Fibroblast of mammary gland (primary cell): ENCODE measurements around the gene PCYT1B.
"Not testable (repeated sequence)": the region's sequence is repeated elsewhere in the genome, so short reads cannot be mapped to it uniquely, and the experiment has no call there.

Experiments
- DNase-seq: peaks from one replicate; pipeline ENCODE4 v3.0.0-alpha.2; 2010; ENCODE audit warnings: low read depth
- H3K4me3 ChIP-seq: 2 replicates; pipeline ENCODE4 v1.5.1; 2011; ENCODE audit warnings: low read depth, mild to moderate bottlenecking, low read length, moderate library complexity; ENCODE audit not compliant: control insufficient read depth
- TF ChIP-seq, protein P1 (sequence below): conservative IDR thresholded peaks from 2 replicates; pipeline ENCODE4 v1.5.1; 2011; ENCODE audit warnings: low read depth, low read length, inconsistent platforms; ENCODE audit not compliant: control insufficient read depth, insufficient read depth

The PCYT1B gene

DNA sequence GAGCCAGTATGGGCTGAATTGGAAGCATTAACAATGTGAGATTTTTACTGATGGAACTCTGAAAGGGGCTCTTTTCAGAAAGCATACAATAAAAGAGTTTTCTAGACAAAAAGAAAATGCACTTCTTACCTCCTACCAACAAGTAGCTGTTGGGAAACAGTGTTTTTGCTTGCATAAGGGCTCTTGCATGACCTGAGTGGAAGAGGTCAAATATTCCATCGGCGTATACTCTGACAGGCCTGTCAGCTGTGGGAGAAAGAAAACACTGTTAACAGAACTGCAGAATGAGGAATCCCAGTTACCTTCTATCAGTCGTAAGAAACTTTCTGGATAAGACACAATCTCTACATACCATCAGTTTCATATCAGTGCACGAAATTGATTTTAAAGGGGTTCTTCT lies 39.5 kb downstream of the PCYT1B start:
- TF ChIP-seq, protein P1, sequence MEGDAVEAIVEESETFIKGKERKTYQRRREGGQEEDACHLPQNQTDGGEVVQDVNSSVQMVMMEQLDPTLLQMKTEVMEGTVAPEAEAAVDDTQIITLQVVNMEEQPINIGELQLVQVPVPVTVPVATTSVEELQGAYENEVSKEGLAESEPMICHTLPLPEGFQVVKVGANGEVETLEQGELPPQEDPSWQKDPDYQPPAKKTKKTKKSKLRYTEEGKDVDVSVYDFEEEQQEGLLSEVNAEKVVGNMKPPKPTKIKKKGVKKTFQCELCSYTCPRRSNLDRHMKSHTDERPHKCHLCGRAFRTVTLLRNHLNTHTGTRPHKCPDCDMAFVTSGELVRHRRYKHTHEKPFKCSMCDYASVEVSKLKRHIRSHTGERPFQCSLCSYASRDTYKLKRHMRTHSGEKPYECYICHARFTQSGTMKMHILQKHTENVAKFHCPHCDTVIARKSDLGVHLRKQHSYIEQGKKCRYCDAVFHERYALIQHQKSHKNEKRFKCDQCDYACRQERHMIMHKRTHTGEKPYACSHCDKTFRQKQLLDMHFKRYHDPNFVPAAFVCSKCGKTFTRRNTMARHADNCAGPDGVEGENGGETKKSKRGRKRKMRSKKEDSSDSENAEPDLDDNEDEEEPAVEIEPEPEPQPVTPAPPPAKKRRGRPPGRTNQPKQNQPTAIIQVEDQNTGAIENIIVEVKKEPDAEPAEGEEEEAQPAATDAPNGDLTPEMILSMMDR, result no peak
- peak; percentile 10 for DNase-seq
- no peak overlapping the region for H3K4me3 ChIP-seq

DNA sequence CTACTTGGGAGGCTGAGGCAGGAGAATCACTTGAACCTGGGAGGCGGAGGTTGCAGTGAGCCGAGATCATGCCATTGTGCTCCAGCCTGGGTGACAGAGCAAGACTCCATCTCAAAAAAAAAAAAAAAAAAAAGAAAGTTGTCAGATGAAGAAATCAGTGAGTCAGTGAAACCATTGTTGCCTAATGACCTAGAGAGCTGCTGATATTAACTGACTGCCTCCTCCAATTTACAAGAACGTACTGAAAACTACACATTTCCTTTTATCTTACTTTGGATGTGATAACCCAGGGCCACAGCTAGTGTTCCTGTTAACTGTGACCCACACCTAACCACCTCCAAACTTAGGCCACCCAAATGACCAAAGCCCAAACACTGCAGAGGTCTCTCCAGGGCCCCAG lies 41.2 kb downstream of the PCYT1B start:
- DNase-seq, result peak; percentile 10

DNA sequence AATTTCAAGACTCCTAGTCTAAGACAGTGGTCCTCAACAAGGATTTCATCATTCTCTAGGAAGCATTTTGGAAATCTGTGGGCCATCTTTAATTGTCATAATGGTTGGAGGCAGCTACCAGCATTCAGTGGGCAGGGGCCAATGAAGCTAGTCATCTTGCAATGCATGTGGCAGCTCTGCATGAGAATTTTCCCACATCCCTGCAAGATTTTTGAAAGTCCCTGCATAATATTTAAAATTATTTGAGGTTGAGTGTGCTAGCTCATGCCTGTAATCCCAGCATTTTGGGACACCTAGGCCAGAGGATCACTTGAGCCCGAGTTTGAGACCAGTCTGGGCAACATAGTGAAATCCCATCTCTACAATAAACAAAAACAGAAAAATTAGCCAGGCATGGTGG lies 44.0 kb downstream of the PCYT1B start:
- no peak for DNase-seq
- TF ChIP-seq, protein P1, result no peak
- H3K4me3 ChIP-seq, result no peak overlapping the region

More for the DNA sequence above, 41.2 kb downstream of the PCYT1B start:
- not testable (repeated sequence) for H3K4me3 ChIP-seq

DNA sequence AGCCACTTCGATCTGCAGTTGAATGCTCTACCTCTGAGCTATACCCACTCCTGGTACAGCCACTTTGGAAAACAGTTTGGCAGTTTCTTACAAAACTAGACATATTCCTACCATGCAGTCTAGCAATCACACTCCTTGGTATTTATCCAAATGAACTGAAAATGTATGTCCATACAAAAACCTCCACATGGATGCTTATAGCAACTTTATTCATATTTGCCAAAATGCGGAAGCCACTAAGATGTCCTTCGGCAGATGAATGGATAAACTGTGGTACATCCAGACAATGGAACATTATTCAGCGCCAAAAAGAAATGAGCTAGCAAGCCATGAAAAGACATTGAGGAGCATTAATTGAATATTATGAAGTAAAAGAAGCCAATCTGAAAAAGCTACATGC lies 45.3 kb downstream of the PCYT1B start:
- no peak for DNase-seq
- no peak overlapping the region for H3K4me3 ChIP-seq
- TF ChIP-seq, protein P1, result no peak

DNA sequence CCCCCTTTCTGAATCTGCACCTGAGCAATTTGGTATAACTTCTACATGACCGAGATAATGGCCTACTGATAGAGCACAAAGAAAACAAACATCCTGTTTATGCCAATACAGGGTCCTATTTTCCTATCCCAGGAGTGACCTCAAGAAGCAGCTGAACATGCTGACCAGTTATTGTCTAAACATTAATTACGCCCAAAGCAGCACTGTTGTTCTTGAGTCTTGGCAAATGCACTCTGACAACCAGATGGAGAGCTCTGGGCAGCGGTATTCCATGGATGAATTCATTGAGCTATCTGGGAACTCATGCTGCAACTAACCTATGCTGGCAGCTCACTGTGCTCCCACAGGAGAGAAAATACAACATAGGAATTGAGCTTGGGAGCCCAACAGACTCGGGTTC lies 52.6 kb downstream of the PCYT1B start:
- no peak for DNase-seq
- TF ChIP-seq, protein P1, result no peak
- no peak overlapping the region for H3K4me3 ChIP-seq

DNA sequence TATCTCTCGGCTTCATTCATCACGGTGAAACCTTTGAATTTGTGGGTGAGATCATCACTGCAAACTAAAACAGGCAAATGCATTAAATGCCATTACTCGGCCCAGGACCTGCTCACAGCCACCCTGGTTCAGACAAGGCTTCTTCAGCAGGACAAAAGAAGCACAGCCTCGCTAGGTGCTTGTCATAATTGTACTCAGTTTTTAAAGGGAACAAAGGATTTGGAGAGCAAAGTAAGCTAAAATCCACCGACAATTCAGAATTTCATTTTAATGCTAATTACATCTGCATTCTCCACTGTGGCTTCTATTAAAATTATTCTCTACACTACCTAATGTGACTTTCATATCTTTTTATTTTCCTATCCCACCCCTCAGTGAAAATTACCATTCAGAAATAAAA lies 57.0 kb downstream of the PCYT1B start:
- H3K4me3 ChIP-seq, result no peak overlapping the region
- TF ChIP-seq, protein P1, result no peak
- no peak for DNase-seq

DNA sequence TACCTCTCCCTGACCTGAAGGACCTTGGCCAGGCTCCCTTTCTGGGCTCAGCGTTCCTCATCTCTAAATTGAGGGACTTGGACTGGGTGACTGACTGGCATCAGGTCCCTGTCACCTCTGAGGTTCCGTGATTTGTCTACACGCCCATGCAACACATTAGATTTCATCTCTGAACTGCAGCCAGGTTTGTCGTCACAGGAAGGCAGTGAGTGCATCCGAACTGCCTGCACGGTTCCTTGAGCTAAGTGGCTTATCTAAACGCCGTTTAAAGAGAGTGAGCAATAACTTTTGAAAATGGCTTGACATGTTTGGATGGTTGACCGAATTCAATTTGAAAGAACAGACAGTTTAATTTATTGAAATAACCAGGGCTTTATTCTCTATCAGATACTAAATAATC lies 70.1 kb downstream of the PCYT1B start:
- TF ChIP-seq, protein P1, result no peak
- H3K4me3 ChIP-seq, result no peak overlapping the region
- no peak for DNase-seq
